GM23338 (cell line): ENCODE results near the gene SPIRE1.

ENCODE experiments used
- CREB1 ChIP-seq: fragments of 250-450 bp; sonication (Bioruptor Pico); IDR thresholded peaks from 2 replicates; pipeline ENCODE4 v1.5.0; 2020; ENCODE audit warnings: low read depth, mild to moderate bottlenecking, moderate library complexity
- CTCF ChIP-seq, 2 experiments: fragments of 200-600 bp in 1 of 2; sonication (generic) in 1 of 2; conservative IDR thresholded peaks; 2 replicates each; pipeline versions ENCODE4 v1.5.1 to v1.6.1; 2016 to 2017; ENCODE audit warnings: antibody characterized with exemption in 2 of 2, low read depth in 2 of 2, mild to moderate bottlenecking in 2 of 2, moderate library complexity in 1 of 2
- EZH2 ChIP-seq: fragments of 200-600 bp; sonication (generic); IDR thresholded peaks from one replicate; pipeline ENCODE4 v1.8.0; 2017; ENCODE audit warnings: antibody characterized with exemption, mild to moderate bottlenecking, low read depth; ENCODE audit not compliant: unreplicated experiment
- EZH2phosphoT487 ChIP-seq: fragments of 200-600 bp; sonication (generic); IDR thresholded peaks from one replicate; pipeline ENCODE4 v1.8.1; 2018; ENCODE audit warnings: antibody characterized with exemption; ENCODE audit not compliant: unreplicated experiment
- JUNB ChIP-seq: IDR thresholded peaks from one replicate; pipeline ENCODE4 v1.6.1; 2016; ENCODE audit warnings: antibody characterized with exemption; ENCODE audit not compliant: unreplicated experiment
- NANOG ChIP-seq: IDR thresholded peaks from 2 replicates; pipeline ENCODE4 v1.6.1; 2016; ENCODE audit warnings: antibody characterized with exemption, borderline replicate concordance
- POLR2AphosphoS5 ChIP-seq: IDR thresholded peaks from 2 replicates; pipeline ENCODE4 v1.6.1; 2016; ENCODE audit warnings: antibody characterized with exemption, low read depth
- STAT1 ChIP-seq: IDR thresholded peaks from one replicate; pipeline ENCODE4 v1.6.1; 2016; ENCODE audit warnings: antibody characterized with exemption; ENCODE audit not compliant: unreplicated experiment
- ZNF114 ChIP-seq: fragments of 250-450 bp; sonication (Bioruptor Pico); IDR thresholded peaks from 2 replicates; pipeline ENCODE4 v1.5.0; 2020; ENCODE audit warnings: mild to moderate bottlenecking, moderate library complexity
- ZNF331 ChIP-seq: fragments of 250-450 bp; sonication (Bioruptor Pico); IDR thresholded peaks from 2 replicates; pipeline ENCODE4 v1.5.0; 2020; ENCODE audit warnings: low read depth, mild to moderate bottlenecking, moderate library complexity
- TF ChIP-seq, protein P1 (sequence below): IDR thresholded peaks from one replicate; pipeline ENCODE4 v1.6.1; 2018; ENCODE audit warnings: antibody characterized with exemption; ENCODE audit not compliant: unreplicated experiment
- TF ChIP-seq, protein P2 (sequence below): IDR thresholded peaks from 2 replicates; pipeline ENCODE4 v1.6.1; 2016; ENCODE audit warnings: antibody characterized with exemption
- TF ChIP-seq, protein P3 (sequence below): fragments of 250-450 bp; sonication (Bioruptor Pico); IDR thresholded peaks from 2 replicates; pipeline ENCODE4 v1.5.0; 2020; ENCODE audit warnings: mild to moderate bottlenecking, moderate library complexity

- TF ChIP-seq CTCF (conservative IDR thresholded peaks at IDR 0.05; ENCODE audit: low read depth in 2 of 2) (no peak), CREB1 (no peak), POLR2AphosphoS5 (no peak), EZH2phosphoT487 (no peak), EZH2 (no peak), STAT1 (no peak), JUNB (no peak), NANOG (no peak), ZNF114 (no peak), ZNF331 (no peak)
- TF ChIP-seq, protein P1, sequence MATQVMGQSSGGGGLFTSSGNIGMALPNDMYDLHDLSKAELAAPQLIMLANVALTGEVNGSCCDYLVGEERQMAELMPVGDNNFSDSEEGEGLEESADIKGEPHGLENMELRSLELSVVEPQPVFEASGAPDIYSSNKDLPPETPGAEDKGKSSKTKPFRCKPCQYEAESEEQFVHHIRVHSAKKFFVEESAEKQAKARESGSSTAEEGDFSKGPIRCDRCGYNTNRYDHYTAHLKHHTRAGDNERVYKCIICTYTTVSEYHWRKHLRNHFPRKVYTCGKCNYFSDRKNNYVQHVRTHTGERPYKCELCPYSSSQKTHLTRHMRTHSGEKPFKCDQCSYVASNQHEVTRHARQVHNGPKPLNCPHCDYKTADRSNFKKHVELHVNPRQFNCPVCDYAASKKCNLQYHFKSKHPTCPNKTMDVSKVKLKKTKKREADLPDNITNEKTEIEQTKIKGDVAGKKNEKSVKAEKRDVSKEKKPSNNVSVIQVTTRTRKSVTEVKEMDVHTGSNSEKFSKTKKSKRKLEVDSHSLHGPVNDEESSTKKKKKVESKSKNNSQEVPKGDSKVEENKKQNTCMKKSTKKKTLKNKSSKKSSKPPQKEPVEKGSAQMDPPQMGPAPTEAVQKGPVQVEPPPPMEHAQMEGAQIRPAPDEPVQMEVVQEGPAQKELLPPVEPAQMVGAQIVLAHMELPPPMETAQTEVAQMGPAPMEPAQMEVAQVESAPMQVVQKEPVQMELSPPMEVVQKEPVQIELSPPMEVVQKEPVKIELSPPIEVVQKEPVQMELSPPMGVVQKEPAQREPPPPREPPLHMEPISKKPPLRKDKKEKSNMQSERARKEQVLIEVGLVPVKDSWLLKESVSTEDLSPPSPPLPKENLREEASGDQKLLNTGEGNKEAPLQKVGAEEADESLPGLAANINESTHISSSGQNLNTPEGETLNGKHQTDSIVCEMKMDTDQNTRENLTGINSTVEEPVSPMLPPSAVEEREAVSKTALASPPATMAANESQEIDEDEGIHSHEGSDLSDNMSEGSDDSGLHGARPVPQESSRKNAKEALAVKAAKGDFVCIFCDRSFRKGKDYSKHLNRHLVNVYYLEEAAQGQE = no peak
- TF ChIP-seq, protein P2, sequence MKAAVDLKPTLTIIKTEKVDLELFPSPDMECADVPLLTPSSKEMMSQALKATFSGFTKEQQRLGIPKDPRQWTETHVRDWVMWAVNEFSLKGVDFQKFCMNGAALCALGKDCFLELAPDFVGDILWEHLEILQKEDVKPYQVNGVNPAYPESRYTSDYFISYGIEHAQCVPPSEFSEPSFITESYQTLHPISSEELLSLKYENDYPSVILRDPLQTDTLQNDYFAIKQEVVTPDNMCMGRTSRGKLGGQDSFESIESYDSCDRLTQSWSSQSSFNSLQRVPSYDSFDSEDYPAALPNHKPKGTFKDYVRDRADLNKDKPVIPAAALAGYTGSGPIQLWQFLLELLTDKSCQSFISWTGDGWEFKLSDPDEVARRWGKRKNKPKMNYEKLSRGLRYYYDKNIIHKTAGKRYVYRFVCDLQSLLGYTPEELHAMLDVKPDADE = no peak
- TF ChIP-seq, protein P3, sequence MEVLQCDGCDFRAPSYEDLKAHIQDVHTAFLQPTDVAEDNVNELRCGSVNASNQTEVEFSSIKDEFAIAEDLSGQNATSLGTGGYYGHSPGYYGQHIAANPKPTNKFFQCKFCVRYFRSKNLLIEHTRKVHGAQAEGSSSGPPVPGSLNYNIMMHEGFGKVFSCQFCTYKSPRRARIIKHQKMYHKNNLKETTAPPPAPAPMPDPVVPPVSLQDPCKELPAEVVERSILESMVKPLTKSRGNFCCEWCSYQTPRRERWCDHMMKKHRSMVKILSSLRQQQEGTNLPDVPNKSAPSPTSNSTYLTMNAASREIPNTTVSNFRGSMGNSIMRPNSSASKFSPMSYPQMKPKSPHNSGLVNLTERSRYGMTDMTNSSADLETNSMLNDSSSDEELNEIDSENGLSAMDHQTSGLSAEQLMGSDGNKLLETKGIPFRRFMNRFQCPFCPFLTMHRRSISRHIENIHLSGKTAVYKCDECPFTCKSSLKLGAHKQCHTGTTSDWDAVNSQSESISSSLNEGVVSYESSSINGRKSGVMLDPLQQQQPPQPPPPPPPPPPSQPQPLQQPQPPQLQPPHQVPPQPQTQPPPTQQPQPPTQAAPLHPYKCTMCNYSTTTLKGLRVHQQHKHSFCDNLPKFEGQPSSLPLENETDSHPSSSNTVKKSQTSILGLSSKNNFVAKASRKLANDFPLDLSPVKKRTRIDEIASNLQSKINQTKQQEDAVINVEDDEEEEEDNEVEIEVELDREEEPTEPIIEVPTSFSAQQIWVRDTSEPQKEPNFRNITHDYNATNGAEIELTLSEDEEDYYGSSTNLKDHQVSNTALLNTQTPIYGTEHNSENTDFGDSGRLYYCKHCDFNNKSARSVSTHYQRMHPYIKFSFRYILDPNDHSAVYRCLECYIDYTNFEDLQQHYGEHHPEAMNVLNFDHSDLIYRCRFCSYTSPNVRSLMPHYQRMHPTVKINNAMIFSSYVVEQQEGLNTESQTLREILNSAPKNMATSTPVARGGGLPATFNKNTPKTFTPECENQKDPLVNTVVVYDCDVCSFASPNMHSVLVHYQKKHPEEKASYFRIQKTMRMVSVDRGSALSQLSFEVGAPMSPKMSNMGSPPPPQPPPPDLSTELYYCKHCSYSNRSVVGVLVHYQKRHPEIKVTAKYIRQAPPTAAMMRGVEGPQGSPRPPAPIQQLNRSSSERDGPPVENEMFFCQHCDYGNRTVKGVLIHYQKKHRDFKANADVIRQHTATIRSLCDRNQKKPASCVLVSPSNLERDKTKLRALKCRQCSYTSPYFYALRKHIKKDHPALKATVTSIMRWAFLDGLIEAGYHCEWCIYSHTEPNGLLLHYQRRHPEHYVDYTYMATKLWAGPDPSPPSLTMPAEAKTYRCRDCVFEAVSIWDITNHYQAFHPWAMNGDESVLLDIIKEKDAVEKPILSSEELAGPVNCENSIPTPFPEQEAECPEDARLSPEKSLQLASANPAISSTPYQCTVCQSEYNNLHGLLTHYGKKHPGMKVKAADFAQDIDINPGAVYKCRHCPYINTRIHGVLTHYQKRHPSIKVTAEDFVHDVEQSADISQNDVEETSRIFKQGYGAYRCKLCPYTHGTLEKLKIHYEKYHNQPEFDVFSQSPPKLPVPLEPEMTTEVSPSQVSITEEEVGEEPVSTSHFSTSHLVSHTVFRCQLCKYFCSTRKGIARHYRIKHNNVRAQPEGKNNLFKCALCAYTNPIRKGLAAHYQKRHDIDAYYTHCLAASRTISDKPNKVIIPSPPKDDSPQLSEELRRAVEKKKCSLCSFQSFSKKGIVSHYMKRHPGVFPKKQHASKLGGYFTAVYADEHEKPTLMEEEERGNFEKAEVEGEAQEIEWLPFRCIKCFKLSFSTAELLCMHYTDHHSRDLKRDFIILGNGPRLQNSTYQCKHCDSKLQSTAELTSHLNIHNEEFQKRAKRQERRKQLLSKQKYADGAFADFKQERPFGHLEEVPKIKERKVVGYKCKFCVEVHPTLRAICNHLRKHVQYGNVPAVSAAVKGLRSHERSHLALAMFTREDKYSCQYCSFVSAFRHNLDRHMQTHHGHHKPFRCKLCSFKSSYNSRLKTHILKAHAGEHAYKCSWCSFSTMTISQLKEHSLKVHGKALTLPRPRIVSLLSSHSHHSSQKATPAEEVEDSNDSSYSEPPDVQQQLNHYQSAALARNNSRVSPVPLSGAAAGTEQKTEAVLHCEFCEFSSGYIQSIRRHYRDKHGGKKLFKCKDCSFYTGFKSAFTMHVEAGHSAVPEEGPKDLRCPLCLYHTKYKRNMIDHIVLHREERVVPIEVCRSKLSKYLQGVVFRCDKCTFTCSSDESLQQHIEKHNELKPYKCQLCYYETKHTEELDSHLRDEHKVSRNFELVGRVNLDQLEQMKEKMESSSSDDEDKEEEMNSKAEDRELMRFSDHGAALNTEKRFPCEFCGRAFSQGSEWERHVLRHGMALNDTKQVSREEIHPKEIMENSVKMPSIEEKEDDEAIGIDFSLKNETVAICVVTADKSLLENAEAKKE (CRISPR knock-in tag) = no peak
These were observed 216.4 kb downstream of the SPIRE1 start for GRCh38 chr18:12441475-12442034.
